Measurements from ENCODE around the gene POSTN.

The POSTN gene

DNA sequence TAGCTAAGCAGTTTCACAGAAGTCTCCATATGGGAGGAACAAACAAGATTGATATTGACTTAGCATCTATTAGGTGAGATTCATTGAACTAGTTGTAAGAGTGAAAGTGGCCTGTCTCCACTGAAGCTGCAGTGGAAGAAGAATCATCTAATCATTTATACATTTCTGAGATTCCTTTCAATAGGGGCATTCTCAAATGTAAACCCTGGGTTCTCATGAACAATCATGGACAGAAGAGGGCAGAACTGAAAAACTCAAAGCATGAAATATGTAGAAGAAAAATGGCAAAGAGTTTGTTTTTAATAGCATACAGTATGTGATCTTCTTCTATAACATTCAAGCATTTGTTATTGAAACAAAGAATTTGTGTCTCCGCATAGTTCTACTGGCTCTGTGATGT is 17.6 kb upstream of the POSTN start:
- Histone ChIP-seq H3K4me1 (ENCODE audit: control insufficient read depth, insufficient read depth, low read length) (peaks cover 4% of the 10 kb centered on the region), H3K9ac (ENCODE audit: low read depth, low read length) (no peak overlapping the region), H3K9me3 (ENCODE audit: control insufficient read depth, insufficient read depth, low read length) (no peaks in the 10 kb centered on the region), H3K4me3 (ENCODE audit: low read depth, low read length) (no peak overlapping the region), H3K27me3 (ENCODE audit: control insufficient read depth, insufficient read depth, low read length) (no peaks in the 10 kb centered on the region), H3K36me3 (ENCODE audit: control insufficient read depth, insufficient read depth, low read length) (no peaks in the 10 kb centered on the region)

DNA sequence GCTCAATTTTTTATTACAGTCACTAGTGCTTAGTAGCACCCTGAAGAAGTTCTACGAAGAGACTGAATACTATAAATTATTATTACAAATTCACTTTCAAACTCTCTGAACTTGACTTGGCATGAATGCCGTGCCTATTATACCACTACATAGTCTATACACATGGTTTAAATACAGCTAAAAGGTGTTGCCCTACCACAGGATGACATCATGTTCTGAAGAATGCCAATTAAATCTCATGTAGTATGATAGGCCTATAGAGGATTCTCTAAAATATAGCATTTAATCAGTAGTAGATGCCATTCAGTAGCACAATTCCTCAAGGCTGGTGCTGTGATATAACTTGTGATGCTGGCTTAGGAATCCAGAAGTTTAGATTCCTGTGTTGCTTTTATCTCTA is 16.7 kb upstream of the POSTN start:
- no peak overlapping the region for H3K9ac ChIP-seq (ENCODE audit: low read depth, low read length)
- H3K27me3 ChIP-seq (ENCODE audit: control insufficient read depth, insufficient read depth, low read length), result no peaks in the 10 kb centered on the region
- peaks cover 4% of the 10 kb centered on the region for H3K4me1 ChIP-seq (ENCODE audit: control insufficient read depth, insufficient read depth, low read length)
- no peaks in the 10 kb centered on the region for H3K9me3 ChIP-seq (ENCODE audit: control insufficient read depth, insufficient read depth, low read length)
- no peak overlapping the region for H3K4me3 ChIP-seq (ENCODE audit: low read depth, low read length)
- no peaks in the 10 kb centered on the region for H3K36me3 ChIP-seq (ENCODE audit: control insufficient read depth, insufficient read depth, low read length)

DNA sequence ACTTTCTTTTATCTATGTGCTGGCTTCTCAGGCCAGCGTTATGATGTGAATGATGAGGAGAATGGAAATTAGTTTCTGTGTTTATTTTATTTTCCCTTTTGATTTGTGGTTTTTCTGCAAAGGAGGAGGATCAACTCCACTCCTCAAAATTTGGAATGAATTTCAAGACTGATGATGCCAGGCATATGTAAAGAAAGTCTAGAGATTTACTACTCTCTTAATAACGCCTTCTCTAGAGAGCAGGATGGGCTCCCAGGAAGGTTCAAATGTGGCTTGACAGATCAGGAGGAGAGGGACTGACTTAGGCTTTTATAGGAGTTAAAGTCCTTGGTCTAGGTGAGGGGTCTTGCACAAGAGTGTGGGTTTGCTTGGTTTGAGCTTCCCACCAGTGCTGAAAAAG is 15.1 kb upstream of the POSTN start:
- H3K36me3 ChIP-seq (ENCODE audit: control insufficient read depth, insufficient read depth, low read length), result no peaks in the 10 kb centered on the region
- no peaks in the 10 kb centered on the region for H3K27me3 ChIP-seq (ENCODE audit: control insufficient read depth, insufficient read depth, low read length)
- H3K9ac ChIP-seq (ENCODE audit: low read depth, low read length), result no peak overlapping the region
- H3K4me1 ChIP-seq (ENCODE audit: control insufficient read depth, insufficient read depth, low read length), result peaks cover 4% of the 10 kb centered on the region
- no peaks in the 10 kb centered on the region for H3K9me3 ChIP-seq (ENCODE audit: control insufficient read depth, insufficient read depth, low read length)
- no peak overlapping the region for H3K4me3 ChIP-seq (ENCODE audit: low read depth, low read length)

DNA sequence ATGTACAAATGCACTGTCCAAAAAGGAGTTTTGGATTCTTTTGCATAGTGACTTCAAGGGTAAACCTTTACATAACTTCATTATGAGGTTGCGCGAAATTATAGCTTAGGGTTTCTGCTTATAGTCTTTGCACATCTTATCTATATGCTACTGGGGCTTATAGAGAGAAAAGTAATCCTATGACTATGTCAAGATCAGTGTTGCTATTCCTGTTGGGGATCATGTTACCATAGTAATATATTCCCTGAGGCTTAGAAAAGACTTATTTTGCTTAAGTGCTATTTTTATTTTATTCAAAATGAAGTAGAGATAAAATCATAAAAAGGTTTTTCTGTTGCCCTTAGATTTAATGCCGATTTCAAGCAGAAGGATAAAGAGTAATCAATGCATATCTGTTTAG is 14.7 kb upstream of the POSTN start:
- H3K9me3 ChIP-seq (ENCODE audit: control insufficient read depth, insufficient read depth, low read length), result no peaks in the 10 kb centered on the region
- H3K9ac ChIP-seq (ENCODE audit: low read depth, low read length), result no peak overlapping the region
- H3K27me3 ChIP-seq (ENCODE audit: control insufficient read depth, insufficient read depth, low read length), result no peaks in the 10 kb centered on the region
- no peaks in the 10 kb centered on the region for H3K36me3 ChIP-seq (ENCODE audit: control insufficient read depth, insufficient read depth, low read length)
- H3K4me3 ChIP-seq (ENCODE audit: low read depth, low read length), result no peak overlapping the region
- H3K4me1 ChIP-seq (ENCODE audit: control insufficient read depth, insufficient read depth, low read length), result peaks cover 4% of the 10 kb centered on the region

DNA sequence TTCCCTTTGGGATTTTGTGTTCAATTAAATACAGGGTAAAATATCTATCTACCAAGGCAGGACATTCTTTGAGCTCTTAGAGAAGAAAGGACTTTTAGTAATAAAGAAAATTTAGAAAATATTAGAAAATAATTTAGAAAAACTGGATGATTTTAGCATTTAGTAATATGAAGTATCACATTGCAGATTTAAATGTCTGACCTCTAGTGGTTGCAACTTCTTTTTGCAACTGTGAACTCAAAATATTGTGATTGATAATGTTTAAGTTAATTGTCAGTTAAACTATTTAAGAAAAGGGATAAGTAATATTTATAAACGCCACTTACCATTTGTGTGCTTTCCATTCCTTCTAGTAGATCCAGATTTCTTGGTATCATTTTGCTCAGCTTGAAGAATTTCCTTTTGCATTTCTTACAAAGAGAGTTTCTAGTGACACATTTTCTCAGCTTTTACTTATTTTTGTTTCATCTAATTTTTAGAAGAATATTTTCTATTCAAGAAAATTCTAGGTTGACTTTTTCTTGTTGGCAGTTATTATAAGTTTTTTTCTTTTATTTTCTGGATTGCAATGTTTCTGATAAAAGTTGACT is 10.3 kb upstream of the POSTN start:
- no peaks in the 10 kb centered on the region for H3K4me1 ChIP-seq (ENCODE audit: control insufficient read depth, insufficient read depth, low read length)
- no peaks in the 10 kb centered on the region for H3K9me3 ChIP-seq (ENCODE audit: control insufficient read depth, insufficient read depth, low read length)
- H3K9ac ChIP-seq (ENCODE audit: low read depth, low read length), result no peak overlapping the region
- no peaks in the 10 kb centered on the region for H3K36me3 ChIP-seq (ENCODE audit: control insufficient read depth, insufficient read depth, low read length)
- no peak overlapping the region for H3K4me3 ChIP-seq (ENCODE audit: low read depth, low read length)
- H3K27me3 ChIP-seq (ENCODE audit: control insufficient read depth, insufficient read depth, low read length), result no peaks in the 10 kb centered on the region

DNA sequence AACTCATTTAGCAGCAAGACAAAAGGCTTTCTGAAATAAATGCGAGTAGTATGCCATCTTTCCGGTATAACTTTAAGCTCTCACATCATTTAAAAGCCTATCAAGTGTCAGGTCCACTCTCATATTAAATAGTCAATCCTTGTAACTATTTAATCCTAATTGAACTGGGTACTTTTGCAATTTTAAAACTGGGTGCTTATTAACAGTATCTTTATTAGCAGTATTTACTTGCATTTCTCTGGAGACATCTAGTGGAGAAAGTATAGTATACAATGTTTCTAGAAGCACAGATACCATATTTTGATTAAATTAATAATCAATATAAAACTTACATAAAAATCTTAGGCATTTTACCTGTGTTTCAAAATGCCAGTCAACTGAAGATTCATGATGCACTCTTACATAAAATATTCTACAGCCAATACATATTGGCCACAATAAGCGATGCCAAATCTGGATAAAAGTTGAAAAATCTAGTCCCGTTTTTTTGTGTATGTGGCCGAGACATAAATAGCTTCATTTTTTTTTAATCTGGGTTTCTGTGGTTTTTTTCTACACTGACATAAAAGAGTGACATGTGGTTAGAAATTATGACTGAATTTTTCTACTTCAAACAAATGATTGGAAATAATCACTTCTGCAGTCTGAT is 4.3 kb upstream of the POSTN start:
- Histone ChIP-seq H3K4me1 (ENCODE audit: control insufficient read depth, insufficient read depth, low read length) (peaks cover 5% of the 10 kb centered on the region), H3K4me3 (ENCODE audit: low read depth, low read length) (no peak overlapping the region), H3K27me3 (ENCODE audit: control insufficient read depth, insufficient read depth, low read length) (no peaks in the 10 kb centered on the region), H3K9me3 (ENCODE audit: control insufficient read depth, insufficient read depth, low read length) (no peaks in the 10 kb centered on the region), H3K36me3 (ENCODE audit: control insufficient read depth, insufficient read depth, low read length) (no peaks in the 10 kb centered on the region), H3K9ac (ENCODE audit: low read depth, low read length) (no peak overlapping the region)

DNA sequence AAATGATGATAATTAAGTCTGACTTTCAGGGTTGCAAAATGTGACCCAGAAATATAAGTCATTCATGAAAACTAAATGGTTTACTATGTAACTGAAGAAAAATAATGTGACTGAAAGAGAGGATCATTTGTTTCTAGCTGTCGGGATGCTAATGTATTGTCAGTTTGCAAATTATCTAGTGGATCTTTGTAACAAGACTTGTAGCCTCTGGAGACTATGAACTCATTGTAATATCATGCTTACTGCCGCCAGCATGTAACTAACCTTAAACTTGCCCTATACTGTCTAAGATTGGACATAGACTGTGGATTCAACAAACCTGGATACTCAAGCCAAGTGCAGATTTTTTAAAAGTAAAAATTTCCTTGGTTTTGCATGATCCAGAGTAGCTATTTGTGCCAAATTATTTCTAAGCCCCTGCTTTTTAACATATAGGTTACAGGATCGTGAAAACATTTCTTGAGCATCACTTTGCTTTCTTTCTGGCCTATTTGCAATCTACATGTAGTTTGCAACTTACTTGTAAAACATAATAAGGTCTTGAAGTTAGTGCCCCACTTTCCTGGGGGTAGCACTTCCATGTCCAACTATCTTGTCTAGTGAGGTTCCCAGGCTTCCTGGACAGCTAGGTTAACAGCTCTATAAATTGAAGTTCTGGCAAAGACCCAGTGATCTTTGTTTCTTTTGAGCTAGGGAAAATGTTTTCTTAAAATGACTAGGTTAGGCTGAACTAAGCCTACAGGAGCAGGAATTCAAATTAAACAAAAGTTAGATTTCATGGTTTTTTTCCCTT is 3.3 kb upstream of the POSTN start:
- Histone ChIP-seq H3K36me3 (ENCODE audit: control insufficient read depth, insufficient read depth, low read length) (no peaks in the 10 kb centered on the region), H3K9me3 (ENCODE audit: control insufficient read depth, insufficient read depth, low read length) (no peaks in the 10 kb centered on the region), H3K4me3 (ENCODE audit: low read depth, low read length) (no peak overlapping the region), H3K27me3 (ENCODE audit: control insufficient read depth, insufficient read depth, low read length) (no peaks in the 10 kb centered on the region), H3K9ac (ENCODE audit: low read depth, low read length) (no peak overlapping the region), H3K4me1 (ENCODE audit: control insufficient read depth, insufficient read depth, low read length) (peaks cover 5% of the 10 kb centered on the region)

DNA sequence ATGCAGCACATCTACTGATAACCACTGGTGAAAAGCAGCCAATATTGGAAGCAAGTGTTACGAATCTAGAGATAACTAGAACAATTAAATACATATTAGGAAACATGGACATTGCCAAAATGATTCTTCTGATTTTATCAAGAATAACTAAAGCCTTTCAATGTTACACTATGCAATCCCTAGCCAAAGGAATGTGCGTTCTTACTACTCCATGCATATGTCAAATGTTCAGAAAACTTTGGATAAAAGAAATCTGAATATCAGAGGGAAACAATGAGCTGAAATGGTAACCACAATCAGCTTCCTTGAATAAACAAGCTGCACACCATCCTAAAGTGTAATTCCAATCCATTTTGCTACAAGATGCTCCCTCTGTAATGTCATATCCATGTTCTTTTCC is 951 bp upstream of the POSTN start:
- Histone ChIP-seq H3K9me3 (ENCODE audit: control insufficient read depth, insufficient read depth, low read length) (no peaks in the 10 kb centered on the region), H3K36me3 (ENCODE audit: control insufficient read depth, insufficient read depth, low read length) (no peaks in the 10 kb centered on the region), H3K4me1 (ENCODE audit: control insufficient read depth, insufficient read depth, low read length) (peaks cover 14% of the 10 kb centered on the region), H3K4me3 (ENCODE audit: low read depth, low read length) (no peak overlapping the region), H3K9ac (ENCODE audit: low read depth, low read length) (no peak overlapping the region), H3K27me3 (ENCODE audit: control insufficient read depth, insufficient read depth, low read length) (no peaks in the 10 kb centered on the region)

DNA sequence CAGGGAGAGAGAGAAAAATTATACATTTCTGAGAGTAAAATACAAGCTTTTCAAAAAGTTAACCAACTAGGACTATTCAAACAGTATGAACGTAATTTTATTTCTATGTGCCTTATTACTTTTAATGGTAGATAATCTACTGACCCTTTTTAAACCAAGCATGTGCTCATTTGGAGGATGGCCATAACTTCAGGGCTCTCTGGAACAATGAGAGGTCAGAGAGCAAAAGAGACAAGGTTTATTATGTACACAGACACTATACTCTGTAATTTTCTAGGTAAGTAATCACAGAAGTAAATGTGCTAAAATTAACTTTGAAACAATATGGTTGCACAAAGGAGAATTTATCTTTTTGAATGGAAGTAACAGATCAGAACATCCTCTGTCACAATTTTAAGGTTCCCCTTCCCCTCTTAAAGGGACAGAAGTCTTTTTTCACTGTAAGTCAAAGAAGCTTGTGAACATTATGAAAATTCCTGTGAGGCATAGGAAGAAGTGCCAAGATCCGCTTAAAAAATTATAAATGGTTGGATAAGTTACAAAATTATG is 1.0 kb downstream of the POSTN start:
- Histone ChIP-seq H3K4me1 (ENCODE audit: control insufficient read depth, insufficient read depth, low read length) (peaks cover 15% of the 10 kb centered on the region), H3K9me3 (ENCODE audit: control insufficient read depth, insufficient read depth, low read length) (no peaks in the 10 kb centered on the region), H3K9ac (ENCODE audit: low read depth, low read length) (no peak overlapping the region), H3K27me3 (ENCODE audit: control insufficient read depth, insufficient read depth, low read length) (no peaks in the 10 kb centered on the region), H3K4me3 (ENCODE audit: low read depth, low read length) (no peak overlapping the region), H3K36me3 (ENCODE audit: control insufficient read depth, insufficient read depth, low read length) (no peaks in the 10 kb centered on the region)

DNA sequence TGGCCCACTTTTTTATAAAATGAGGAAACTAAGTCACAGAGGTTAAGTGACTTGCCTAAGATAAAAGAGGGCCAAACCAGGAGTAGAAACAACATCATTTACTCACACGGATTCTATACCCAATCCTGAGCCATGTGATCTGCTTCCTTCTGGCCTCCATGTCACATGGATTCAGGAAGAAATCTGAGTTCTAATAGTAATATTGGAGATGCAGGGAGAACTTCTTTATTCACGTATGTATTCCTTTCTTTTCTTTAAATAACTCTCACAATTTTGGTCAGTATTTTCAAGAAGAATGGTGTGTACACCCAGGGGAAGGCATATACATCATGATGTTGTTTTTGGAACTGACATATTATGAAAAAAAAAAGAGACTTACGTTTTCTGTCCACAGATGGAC is 1.8 kb downstream of the POSTN start:
- H3K27me3 ChIP-seq (ENCODE audit: control insufficient read depth, insufficient read depth, low read length), result no peaks in the 10 kb centered on the region
- H3K9ac ChIP-seq (ENCODE audit: low read depth, low read length), result no peak overlapping the region
- H3K36me3 ChIP-seq (ENCODE audit: control insufficient read depth, insufficient read depth, low read length), result no peaks in the 10 kb centered on the region
- H3K9me3 ChIP-seq (ENCODE audit: control insufficient read depth, insufficient read depth, low read length), result no peaks in the 10 kb centered on the region
- no peak overlapping the region for H3K4me3 ChIP-seq (ENCODE audit: low read depth, low read length)
- peaks cover 15% of the 10 kb centered on the region for H3K4me1 ChIP-seq (ENCODE audit: control insufficient read depth, insufficient read depth, low read length)

DNA sequence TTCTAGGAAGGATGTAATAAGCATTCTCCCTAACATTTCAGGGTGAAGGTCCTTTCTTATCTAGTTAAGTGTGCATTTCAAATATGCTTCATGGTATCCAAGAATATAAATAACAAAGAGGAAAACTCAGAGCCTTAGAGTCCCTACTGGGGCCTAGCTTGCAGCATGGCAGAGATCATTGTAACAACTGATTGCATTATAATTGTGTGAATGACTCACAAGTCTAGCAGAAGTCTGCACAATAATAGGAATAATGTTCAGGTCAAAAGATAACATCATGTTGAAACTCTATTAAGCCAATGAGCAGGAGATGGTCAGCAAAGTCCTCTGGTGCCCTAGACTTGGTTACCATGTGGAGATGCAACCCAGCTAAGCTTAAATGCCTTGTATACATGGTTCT is 3.4 kb downstream of the POSTN start:
- H3K4me3 ChIP-seq (ENCODE audit: low read depth, low read length), result no peak overlapping the region
- H3K4me1 ChIP-seq (ENCODE audit: control insufficient read depth, insufficient read depth, low read length), result peaks cover 15% of the 10 kb centered on the region
- no peaks in the 10 kb centered on the region for H3K9me3 ChIP-seq (ENCODE audit: control insufficient read depth, insufficient read depth, low read length)
- no peaks in the 10 kb centered on the region for H3K27me3 ChIP-seq (ENCODE audit: control insufficient read depth, insufficient read depth, low read length)
- no peaks in the 10 kb centered on the region for H3K36me3 ChIP-seq (ENCODE audit: control insufficient read depth, insufficient read depth, low read length)
- H3K9ac ChIP-seq (ENCODE audit: low read depth, low read length), result no peak overlapping the region

DNA sequence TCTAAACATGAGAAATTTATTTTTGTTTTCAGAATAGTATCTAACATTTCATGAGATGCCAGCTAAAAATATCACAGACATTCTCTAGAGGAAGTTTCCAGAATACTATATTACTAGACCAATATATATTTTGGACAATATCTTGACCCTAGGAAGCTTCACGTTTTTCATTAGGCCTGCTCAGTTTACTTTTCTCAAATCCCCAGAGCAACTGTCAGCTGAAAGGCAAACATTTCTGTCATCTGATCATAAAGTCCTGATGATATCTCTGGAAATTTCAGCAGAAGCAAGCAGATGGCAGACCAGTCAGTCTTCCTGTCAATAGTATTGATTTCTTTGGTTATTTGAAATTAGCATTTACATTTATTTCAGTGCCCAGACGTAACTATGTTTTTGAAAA is 4.0 kb downstream of the POSTN start:
- no peaks in the 10 kb centered on the region for H3K9me3 ChIP-seq (ENCODE audit: control insufficient read depth, insufficient read depth, low read length)
- H3K4me1 ChIP-seq (ENCODE audit: control insufficient read depth, insufficient read depth, low read length), result peaks cover 15% of the 10 kb centered on the region
- H3K4me3 ChIP-seq (ENCODE audit: low read depth, low read length), result no peak overlapping the region
- H3K9ac ChIP-seq (ENCODE audit: low read depth, low read length), result no peak overlapping the region
- H3K27me3 ChIP-seq (ENCODE audit: control insufficient read depth, insufficient read depth, low read length), result no peaks in the 10 kb centered on the region
- H3K36me3 ChIP-seq (ENCODE audit: control insufficient read depth, insufficient read depth, low read length), result no peaks in the 10 kb centered on the region
